Neural cell (in vitro differentiated cells): Measurements from ENCODE around the gene DNAH8.

Experiments used
- CTCF ChIP-seq: fragments of 450-650 bp; IDR thresholded peaks from 2 replicates; pipeline ENCODE4 v1.5.1; 2014; ENCODE audit warnings: antibody characterized with exemption, mild to moderate bottlenecking, moderate library complexity; ENCODE audit not compliant: poor library complexity, severe bottlenecking
- EP300 ChIP-seq: fragments of 450-650 bp; conservative IDR thresholded peaks from 2 replicates; pipeline ENCODE4 v1.6.1; 2014; ENCODE audit warnings: antibody characterized with exemption, mild to moderate bottlenecking, moderate library complexity; ENCODE audit not compliant: poor library complexity, severe bottlenecking
- EZH2 ChIP-seq: fragments of 200-600, 300-800 bp; shearing (Covaris generic), sonication (generic); IDR thresholded peaks from 2 replicates; pipeline ENCODE4 v1.6.1; 2014; ENCODE audit warnings: antibody characterized with exemption, low read length, borderline replicate concordance, mild to moderate bottlenecking; ENCODE audit not compliant: insufficient read depth, poor library complexity, severe bottlenecking
- POLR2AphosphoS5 ChIP-seq: IDR thresholded peaks from 2 replicates; pipeline ENCODE4 v1.6.1; 2012
- REST ChIP-seq: IDR thresholded peaks from 2 replicates; pipeline ENCODE4 v1.6.1; 2012; ENCODE audit warnings: borderline replicate concordance
- SMC3 ChIP-seq: fragments of 450-650 bp; conservative IDR thresholded peaks from 2 replicates; pipeline ENCODE4 v1.6.1; 2014; ENCODE audit warnings: antibody characterized with exemption, mild to moderate bottlenecking, moderate library complexity; ENCODE audit not compliant: poor library complexity
- TAF1 ChIP-seq: IDR thresholded peaks from 2 replicates; pipeline ENCODE4 v1.6.1; 2012; ENCODE audit warnings: low read depth

- TF ChIP-seq CTCF (no peak), POLR2AphosphoS5 (no peak), EZH2 (no peak), TAF1 (no peak), SMC3 (no peak), EP300 (no peak), REST (no peak)
Measured at GRCh38 chr6:39021779-39022178, 306.7 kb downstream of the DNAH8 start.
